RWPE2 (cell line): ENCODE results near the gene FAM219A.

Source experiments
- ATAC-seq: fragments of 200-7000 bp; cut with Tn5 transposase; 3 replicates; pipeline ENCODE4 v1.9.1; 2021; ENCODE audit warnings: low read depth
- DNase-seq: peaks from one replicate; pipeline ENCODE4 v3.0.0-alpha.2; 2020; ENCODE audit warnings: low spot score
- H3K27ac ChIP-seq: fragments of 450-650 bp; 2 replicates; pipeline ENCODE4 v1.5.1; 2017; ENCODE audit warnings: mild to moderate bottlenecking; ENCODE audit not compliant: poor library complexity, severe bottlenecking
- H3K27me3 ChIP-seq: fragments of 250-450 bp; sonication (Bioruptor Pico); 2 replicates; pipeline ENCODE4 v1.5.1; 2021; ENCODE audit warnings: mild to moderate bottlenecking, moderate library complexity; ENCODE audit not compliant: insufficient read depth, poor library complexity, severe bottlenecking
- H3K36me3 ChIP-seq: fragments of 250-450 bp; sonication (Bioruptor Pico); 2 replicates; pipeline ENCODE4 v1.5.1; 2020; ENCODE audit warnings: low read depth, mild to moderate bottlenecking, moderate library complexity
- H3K4me1 ChIP-seq: fragments of 250-450 bp; sonication (Bioruptor Pico); 2 replicates; pipeline ENCODE4 v1.5.1; 2021; ENCODE audit warnings: mild to moderate bottlenecking, moderate library complexity; ENCODE audit not compliant: insufficient read depth, poor library complexity, severe bottlenecking
- H3K4me3 ChIP-seq: fragments of 250-450 bp; sonication (Bioruptor Pico); 2 replicates; pipeline ENCODE4 v1.5.1; 2021; ENCODE audit warnings: mild to moderate bottlenecking, moderate library complexity; ENCODE audit not compliant: severe bottlenecking
- H3K9me3 ChIP-seq: fragments of 250-450 bp; sonication (Bioruptor Pico); 2 replicates; pipeline ENCODE4 v1.5.1; 2021; ENCODE audit warnings: mild to moderate bottlenecking, moderate library complexity; ENCODE audit not compliant: severe bottlenecking
- CTCF ChIP-seq: fragments of 450-650 bp; IDR thresholded peaks from one replicate; pipeline ENCODE4 v1.5.1; 2017; ENCODE audit warnings: mild to moderate bottlenecking, moderate library complexity; ENCODE audit not compliant: poor library complexity, severe bottlenecking

Gene FAM219A

GRCh38 chr9:34374905-34375552 lies 83.3 kb downstream of the FAM219A start:
- Histone ChIP-seq H3K4me1 (peaks cover 9% of the 10 kb centered on the region), H3K27ac (peak overlapping the region; percentile 43), H3K36me3 (peaks cover 9% of the 10 kb centered on the region), H3K27me3 (no peaks in the 10 kb centered on the region), H3K9me3 (no peaks in the 10 kb centered on the region), H3K4me3 (no peak overlapping the region)
- no peak for DNase-seq
- TF ChIP-seq CTCF = no peak
- no peak for ATAC-seq

GRCh38 chr9:34374339-34374738 lies 84.0 kb downstream of the FAM219A start:
- no peaks in the 10 kb centered on the region for H3K27me3 ChIP-seq
- H3K36me3 ChIP-seq = peaks cover 9% of the 10 kb centered on the region
- DNase-seq = no peak
- no peak overlapping the region for H3K27ac ChIP-seq
- no peak for TF ChIP-seq CTCF
- H3K9me3 ChIP-seq = no peaks in the 10 kb centered on the region
- peaks cover 9% of the 10 kb centered on the region for H3K4me1 ChIP-seq
- ATAC-seq = no peak
- H3K4me3 ChIP-seq = no peak overlapping the region

GRCh38 chr9:34373749-34374148 lies 84.6 kb downstream of the FAM219A start:
- Histone ChIP-seq H3K27me3 (no peaks in the 10 kb centered on the region), H3K4me1 (peaks cover 9% of the 10 kb centered on the region), H3K27ac (no peak overlapping the region), H3K9me3 (no peaks in the 10 kb centered on the region), H3K36me3 (peaks cover 9% of the 10 kb centered on the region), H3K4me3 (no peak overlapping the region)
- no peak for TF ChIP-seq CTCF
- DNase-seq (no peak), ATAC-seq (no peak)

GRCh38 chr9:34372467-34373011 lies 85.8 kb downstream of the FAM219A start:
- Histone ChIP-seq H3K27me3 (no peaks in the 10 kb centered on the region), H3K4me1 (peaks cover 9% of the 10 kb centered on the region), H3K9me3 (no peaks in the 10 kb centered on the region), H3K36me3 (peaks cover 12% of the 10 kb centered on the region), H3K4me3 (no peak overlapping the region), H3K27ac (no peak overlapping the region)
- no peak for TF ChIP-seq CTCF
- DNase-seq (no peak), ATAC-seq (no peak)

- Histone ChIP-seq H3K4me3 (no peak overlapping the region), H3K27me3 (no peaks in the 10 kb centered on the region), H3K36me3 (peaks cover 12% of the 10 kb centered on the region), H3K9me3 (no peaks in the 10 kb centered on the region), H3K27ac (no peak overlapping the region), H3K4me1 (peaks cover 9% of the 10 kb centered on the region)
- DNase-seq (no peak), ATAC-seq (no peak)
- TF ChIP-seq CTCF = no peak
These were observed 86.4 kb downstream of the FAM219A start for GRCh38 chr9:34371886-34372466.
